Measurements from ENCODE around the gene ANTXR1.
A peak's percentile ranks its signal among the peaks of the same experiment; 100 is the strongest.
"Not testable (repeated sequence)": the region's sequence is repeated elsewhere in the genome, so short reads cannot be mapped to it uniquely, and the experiment has no call there.

Gene ANTXR1

DNA sequence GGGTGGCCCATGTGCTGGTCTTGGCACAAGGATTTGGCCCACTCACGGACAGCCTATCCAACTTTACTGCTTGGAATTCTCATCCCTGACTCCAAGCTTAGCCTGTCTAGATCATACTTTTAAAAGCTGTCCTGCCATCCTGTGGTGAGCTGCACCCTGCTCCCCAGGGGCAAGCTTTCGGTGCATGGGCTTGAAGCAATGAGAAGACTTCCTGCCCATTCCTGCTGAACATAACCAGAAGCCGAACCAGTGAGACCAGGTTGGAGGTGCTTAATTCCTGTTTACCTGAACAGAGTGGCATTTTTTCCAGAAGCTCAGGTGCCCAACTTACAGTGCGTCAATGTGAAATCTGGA is 154.5 kb downstream of the ANTXR1 start:
- no peak for DNase-seq

DNA sequence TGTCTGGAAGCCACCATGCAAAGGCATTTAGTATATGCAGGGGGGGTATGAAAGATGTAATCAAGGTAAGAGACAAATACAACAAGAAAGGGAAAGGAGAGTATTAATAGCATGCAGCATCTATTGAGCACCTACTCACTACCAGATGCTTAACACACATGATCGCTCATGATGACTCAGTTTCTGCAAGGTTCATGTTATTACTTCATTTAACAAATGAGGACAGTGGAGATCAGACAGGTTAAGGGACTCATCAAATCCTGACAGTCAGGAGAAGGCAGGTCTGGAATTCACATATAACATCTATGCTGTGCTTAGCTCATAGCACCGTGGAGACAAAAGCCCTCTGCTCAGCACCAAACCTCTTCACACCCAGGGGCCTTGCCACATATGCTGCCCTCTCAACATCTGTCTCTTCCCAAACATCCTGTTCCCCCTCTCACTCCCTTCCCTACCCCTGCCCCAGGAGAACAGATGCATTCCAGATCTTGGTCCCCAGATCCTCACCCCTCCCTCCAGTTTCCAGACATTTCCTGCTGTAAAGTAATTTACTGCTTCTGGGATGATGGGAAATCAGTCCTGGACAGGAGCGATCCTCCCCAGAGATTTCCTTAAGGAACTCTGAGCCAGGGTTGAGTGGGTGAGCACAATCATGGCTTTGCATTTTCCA is 155.3 kb downstream of the ANTXR1 start:
- no peak for DNase-seq

GRCh38 chr2:69168950-69169654 is 156.1 kb downstream of the ANTXR1 start:
- no peak for DNase-seq

- no peak for DNase-seq
Observed at GRCh38 chr2:69169655-69170389, 156.8 kb downstream of the ANTXR1 start.

GRCh38 chr2:69170661-69171060 is 157.7 kb downstream of the ANTXR1 start:
- DNase-seq, result no peak

- no peak for DNase-seq
Observed at GRCh38 chr2:69171116-69171896, 158.3 kb downstream of the ANTXR1 start.

DNA sequence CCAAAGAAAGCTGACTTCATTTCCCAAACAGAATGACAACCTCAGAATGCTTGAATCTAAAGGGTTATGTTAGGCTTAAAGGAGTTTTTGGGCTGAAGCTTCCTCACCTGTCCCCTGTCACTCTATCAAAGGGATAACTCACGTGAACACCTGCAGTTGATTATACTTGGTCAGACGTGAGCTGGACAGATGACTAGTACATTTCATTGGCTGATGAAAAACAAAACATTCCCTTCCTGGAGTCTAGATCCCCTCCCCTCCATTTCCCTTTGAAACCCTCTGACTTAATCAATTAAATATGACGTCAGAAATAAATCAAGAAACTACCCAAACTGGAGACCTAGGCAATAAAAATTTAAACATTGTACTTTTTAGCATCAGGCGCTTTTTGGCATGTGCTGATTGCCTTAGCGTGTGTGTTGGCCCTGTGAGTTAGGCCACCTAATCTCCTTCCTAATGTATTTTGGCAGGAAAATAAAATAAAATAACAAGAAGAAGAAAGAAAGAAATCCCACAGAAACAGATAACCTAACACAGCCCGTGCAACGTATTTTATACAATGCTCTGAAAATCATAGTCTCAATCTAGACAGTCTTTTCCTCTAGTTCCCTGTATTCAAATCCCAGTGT is 159.0 kb downstream of the ANTXR1 start:
- DNase-seq, result no peak

DNA sequence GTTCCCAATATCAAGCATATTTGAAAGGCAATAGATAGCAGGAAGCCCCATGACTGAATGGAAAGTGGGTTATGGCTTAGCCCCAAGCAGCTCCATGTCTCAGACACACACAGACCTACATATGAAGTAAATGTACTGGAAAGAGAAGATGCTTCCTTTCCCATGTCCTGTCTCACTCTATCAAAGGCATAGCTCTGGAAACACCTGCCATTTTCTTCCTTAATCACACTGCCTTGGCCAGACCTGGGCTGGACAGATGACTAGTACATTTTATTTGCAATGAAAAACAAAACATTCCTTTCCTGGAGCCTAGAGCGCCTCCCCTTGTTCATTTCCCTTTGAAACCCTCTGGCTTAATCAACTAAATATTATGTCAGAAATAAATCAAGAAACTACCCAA is 160.7 kb downstream of the ANTXR1 start:
- no peak for DNase-seq

- not testable (repeated sequence) for DNase-seq
Observed at GRCh38 chr2:69174211-69174610, 161.2 kb downstream of the ANTXR1 start.

DNA sequence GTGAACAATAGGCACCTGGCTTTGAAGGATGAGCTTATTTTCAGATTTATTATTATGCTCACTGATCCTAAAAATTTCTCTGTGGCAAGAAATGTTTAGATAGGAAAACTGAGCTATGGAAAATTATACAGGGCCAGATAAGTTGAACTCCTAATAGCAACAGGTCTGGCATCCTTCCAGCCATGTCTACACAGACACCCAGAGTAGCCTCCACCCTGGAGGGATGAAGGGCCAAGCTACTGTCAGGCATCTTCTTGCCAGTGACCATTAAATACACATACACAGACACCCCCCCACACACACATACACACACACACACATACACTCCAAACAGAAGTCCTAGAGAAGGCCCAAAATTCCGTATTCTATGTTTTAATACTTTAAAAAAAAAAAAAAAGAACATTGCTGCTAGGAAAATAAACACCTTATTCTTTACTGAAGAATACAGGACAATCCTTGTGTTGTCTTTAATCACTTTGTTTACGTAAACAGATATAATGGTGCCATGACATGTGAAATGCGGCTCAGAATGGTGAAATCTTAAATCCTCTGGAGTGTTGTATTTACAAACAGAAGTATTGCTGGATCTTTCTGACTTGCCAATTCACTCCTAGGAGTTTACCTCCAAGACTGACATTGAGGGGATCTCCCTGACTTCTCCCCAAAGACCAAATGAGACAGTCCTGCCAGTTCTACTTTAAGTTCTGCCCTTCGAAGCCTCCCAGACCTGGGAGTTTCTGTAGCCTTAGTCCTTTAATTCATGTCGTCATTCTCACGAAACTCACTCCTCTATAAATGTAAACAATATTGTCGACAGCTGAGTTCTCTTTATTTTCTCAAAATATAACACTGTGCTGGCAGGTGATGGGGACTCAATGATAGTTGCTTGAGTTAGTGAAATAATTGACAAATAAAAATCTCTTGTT is 163.1 kb downstream of the ANTXR1 start:
- DNase-seq, result no peak

DNA sequence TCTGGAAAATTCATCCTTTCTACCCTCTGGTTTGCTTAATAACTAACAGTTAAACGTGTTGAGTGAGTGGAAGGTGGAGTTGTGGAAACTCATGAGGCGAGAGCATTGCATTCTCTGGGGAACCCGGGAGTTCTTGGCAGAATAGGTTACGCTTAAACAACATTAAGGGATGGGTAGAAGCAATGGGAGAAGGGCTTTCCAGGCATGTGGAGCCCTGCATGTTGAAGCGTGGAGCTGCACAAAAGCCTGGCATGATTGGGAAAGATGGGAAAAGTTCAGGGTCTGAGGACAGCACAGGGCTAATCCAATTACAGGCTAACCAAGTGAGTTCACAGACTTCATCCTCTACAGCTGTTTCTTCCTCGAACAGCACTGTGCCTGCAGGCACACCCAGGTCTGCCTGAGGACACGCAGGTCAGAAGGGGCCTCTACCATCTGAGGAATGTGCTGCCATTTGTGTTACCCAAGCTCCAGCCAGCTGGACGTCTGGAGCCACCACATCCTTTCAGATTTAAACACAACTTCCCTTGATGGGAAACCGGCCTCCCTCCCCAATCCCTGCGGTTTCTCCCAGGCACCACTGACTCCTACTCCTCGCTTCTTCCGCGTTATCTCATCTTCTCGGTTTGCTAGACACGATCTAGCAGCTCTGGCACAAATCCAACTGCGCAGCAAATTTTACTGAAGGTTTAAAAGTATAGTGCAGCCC is 164.2 kb downstream of the ANTXR1 start:
- DNase-seq, result peak; percentile 89 to 94

DNA sequence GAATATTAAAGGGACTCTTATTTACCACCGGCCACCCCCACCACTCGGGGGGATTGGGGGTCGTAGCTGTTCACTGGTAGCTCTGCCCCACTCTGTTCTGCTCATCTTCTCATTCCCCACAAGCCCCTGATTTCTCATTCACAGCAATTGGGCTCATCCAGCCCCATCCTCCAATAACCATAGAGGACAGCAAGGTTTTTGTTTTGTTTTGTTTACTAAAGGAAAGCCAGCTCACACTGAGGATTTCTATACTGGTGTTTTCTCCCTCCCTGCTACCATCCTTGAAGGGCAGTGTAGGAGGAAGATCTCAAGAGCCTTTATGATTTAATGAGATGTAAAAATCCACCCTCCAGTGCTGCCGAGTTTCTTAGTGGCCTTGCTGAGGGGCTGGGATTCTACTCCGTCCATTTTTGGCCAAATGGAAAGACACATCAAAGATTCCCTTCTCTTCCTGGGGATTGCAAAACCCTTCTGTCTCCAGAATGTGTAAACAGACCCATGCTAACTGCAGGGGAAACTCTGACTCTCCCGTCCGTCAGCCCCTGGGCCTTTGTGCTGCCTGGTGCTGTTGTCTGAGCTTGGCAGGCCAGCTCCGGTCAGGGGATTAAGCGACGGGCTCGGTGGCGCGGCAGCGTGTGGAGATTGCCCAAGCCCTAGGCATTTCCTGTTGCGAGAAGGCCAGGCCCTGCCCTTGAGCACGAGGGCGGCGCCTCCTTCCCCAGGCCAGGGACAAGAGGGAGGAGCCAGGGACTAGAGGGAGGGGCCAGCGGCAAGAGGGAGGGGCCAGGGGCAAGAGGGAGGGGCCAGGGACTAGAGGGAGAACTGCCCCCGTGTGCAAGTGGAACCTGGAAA is 165.0 kb downstream of the ANTXR1 start:
- peak; percentile 95 to 96 for DNase-seq

DNA sequence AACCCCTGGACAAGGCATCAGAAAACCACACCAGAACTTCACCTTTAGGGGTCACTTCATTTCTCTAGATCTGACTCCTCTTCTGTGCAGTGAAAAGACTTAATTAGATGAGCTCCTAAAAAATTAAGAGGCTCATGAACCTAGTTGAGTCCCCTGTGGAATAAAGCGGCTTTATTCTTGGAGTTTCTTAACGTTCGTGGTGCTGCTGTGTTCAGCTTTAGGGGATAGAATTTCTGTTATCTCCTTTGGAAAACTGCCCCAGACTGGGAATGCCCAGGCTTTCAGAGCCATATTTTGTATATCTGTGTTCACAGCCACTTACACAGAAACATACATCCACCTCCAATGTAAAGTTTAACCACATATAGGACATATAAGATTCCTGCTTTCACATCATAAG is 165.8 kb downstream of the ANTXR1 start:
- DNase-seq, result no peak

- DNase-seq, result peak in 1 of 2 donors; percentile 53
Observed at GRCh38 chr2:69180227-69180626, 167.2 kb downstream of the ANTXR1 start.

DNA sequence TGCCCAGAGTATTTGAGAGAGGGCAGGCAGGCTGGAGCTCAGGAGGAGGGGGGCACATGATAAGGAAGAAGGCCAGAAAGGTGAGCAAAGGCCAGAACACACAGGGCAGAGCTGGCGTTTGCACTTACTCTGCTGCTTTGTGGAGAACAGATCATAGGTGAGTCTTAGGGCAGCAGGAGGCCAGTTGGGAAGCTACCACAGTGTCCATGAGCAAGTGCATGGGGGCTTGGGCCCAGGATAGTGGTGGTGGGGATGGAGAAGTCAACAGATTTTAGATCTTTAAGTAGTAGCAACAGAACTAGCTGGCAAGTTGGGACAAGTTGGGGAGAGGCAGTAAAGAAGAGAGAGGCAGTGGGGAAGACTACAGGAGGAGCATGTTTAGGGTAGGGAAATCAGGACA is 168.0 kb downstream of the ANTXR1 start:
- DNase-seq, result no peak

GRCh38 chr2:69181806-69182427 is 168.9 kb downstream of the ANTXR1 start:
- DNase-seq, result no peak

GRCh38 chr2:69183659-69184058 is 170.7 kb downstream of the ANTXR1 start:
- DNase-seq, result no peak

DNA sequence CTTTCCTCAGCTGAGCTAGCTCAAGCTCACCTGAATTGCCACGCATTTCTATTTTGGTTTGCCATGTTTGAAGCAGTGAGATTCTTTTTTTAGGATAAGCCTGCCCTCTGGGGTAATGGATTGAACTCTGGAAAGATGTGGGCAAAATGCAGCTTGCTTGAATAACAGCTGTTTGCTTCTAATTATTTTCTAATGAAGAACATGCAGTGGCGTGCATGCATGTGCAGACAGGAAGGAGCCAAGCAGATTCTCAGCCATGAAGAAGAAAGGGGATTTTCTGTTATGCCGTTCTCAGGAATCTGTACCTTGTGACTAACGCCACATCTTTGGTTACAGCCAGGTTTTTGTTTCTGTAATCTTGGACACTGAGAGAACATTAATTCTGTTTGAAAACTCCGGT is 171.2 kb downstream of the ANTXR1 start:
- no peak for DNase-seq

DNA sequence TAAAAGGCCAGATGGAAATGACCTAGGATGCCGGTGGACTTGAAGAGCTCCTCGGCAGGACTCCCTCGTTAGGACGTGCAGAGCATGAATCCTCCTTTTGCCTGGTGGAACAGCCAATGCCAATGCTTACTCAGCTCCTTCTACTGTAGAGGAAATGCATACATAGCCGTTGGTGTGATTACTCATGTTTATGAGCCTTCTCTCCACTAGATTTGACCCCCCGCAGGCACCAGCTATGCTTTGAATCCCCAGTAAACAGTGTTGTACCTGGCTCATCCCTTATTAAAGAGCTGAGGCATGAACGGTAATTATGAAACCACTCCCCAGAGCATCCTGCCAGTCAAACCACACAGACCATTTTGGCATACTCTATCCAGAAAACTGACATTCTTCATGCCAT is 172.8 kb downstream of the ANTXR1 start:
- no peak for DNase-seq
